Hematopoietic multipotent progenitor cell treated with erythropoietin and hydrocortisone succinate and interleukin-3 and kit ligand, for 17 days (in vitro differentiated cells): ENCODE measurements around the gene TMPRSS6.
A peak's percentile ranks its signal among the peaks of the same experiment; 100 is the strongest.

ENCODE experiments used
- DNase-seq: peaks from one replicate; pipeline ENCODE4 v3.0.0-alpha.2; 2015; ENCODE audit warnings: low spot score

The TMPRSS6 gene

GRCh38 chr22:37109242-37109917 lies at the start of gene TMPRSS6:
TSS of gene TMPRSS6 (minus strand) at chr22:37109713. CDS start at chr22:37103417, 6,296 bp downstream.
- DNase-seq = no peak

- no peak for DNase-seq
Observed at GRCh38 chr22:37158963-37159290, 49.4 kb upstream of the TMPRSS6 start.

GRCh38 chr22:37157516-37158285 lies 48.2 kb upstream of the TMPRSS6 start:
- DNase-seq = no peak

GRCh38 chr22:37156686-37157435 lies 47.3 kb upstream of the TMPRSS6 start:
- no peak for DNase-seq

GRCh38 chr22:37155971-37156370 lies 46.5 kb upstream of the TMPRSS6 start:
- DNase-seq = no peak

GRCh38 chr22:37154925-37155712 lies 45.6 kb upstream of the TMPRSS6 start:
- DNase-seq = no peak

- no peak for DNase-seq
Observed at GRCh38 chr22:37153901-37154300, 44.4 kb upstream of the TMPRSS6 start.

- no peak for DNase-seq
Observed at GRCh38 chr22:37151401-37151800, 41.9 kb upstream of the TMPRSS6 start.

GRCh38 chr22:37150701-37151100 lies 41.2 kb upstream of the TMPRSS6 start:
- no peak for DNase-seq

- DNase-seq = no peak
Observed at GRCh38 chr22:37148742-37149665, 39.5 kb upstream of the TMPRSS6 start.

- DNase-seq = no peak
Observed at GRCh38 chr22:37148031-37148651, 38.6 kb upstream of the TMPRSS6 start.

GRCh38 chr22:37147186-37147990 lies 37.9 kb upstream of the TMPRSS6 start:
- no peak for DNase-seq

GRCh38 chr22:37146507-37147180 lies 37.1 kb upstream of the TMPRSS6 start:
- DNase-seq = no peak

- DNase-seq = no peak
Observed at GRCh38 chr22:37146051-37146385, 36.5 kb upstream of the TMPRSS6 start.

- no peak for DNase-seq
Observed at GRCh38 chr22:37145180-37146050, 35.9 kb upstream of the TMPRSS6 start.

GRCh38 chr22:37144180-37144554 lies 34.7 kb upstream of the TMPRSS6 start:
- DNase-seq = no peak

- peak; percentile 46 for DNase-seq
Observed at GRCh38 chr22:37141971-37142370, 32.5 kb upstream of the TMPRSS6 start.

GRCh38 chr22:37141476-37141875 lies 32.0 kb upstream of the TMPRSS6 start:
- no peak for DNase-seq
